A549 (cell line): Measurements from ENCODE around the gene NCOA3. TPM values are rescaled to one million over a fixed set of nuclear protein-coding genes. Genes with fewer than 3 reads are reported as not detected.

Source experiments
- ATAC-seq, 2 experiments: fragments of 200-7000 bp in 1 of 2; fragments of >200 bp in 1 of 2; cut with Nextera tagmentation in 1 of 2; cut with Tn5 transposase in 1 of 2; 3 replicates each; pipeline versions ENCODE4 v1.8.0 to v1.9.1; 2018 to 2020; ENCODE audit warnings: mild to moderate bottlenecking in 1 of 2, moderate library complexity in 1 of 2
- CTCF ChIA-PET: fragments of 300-600 bp; sonication (Branson Sonifier 250); formaldehyde crosslinking; extraction: SDS; loops from one replicate; lab custom pipeline; 2021; ENCODE audit warnings: antibody characterized with exemption, inconsistent platforms; lab: Yijun Ruan, JAX
- POLR2A ChIA-PET: fragments of 350-600 bp; formaldehyde crosslinking; extraction: SDS; loops from one replicate; lab custom pipeline; 2021; ENCODE audit warnings: antibody characterized with exemption, inconsistent platforms; lab: Yijun Ruan, JAX
- DNase-seq, 2 experiments: peaks; one replicate each; pipeline versions ENCODE4 v3.0.0 to v3.0.0-alpha.2; 2011 to 2016; ENCODE audit warnings: low read depth in 1 of 2, low spot score in 1 of 2
- FAIRE-seq: peaks from 2 replicates; lab custom pipeline; 2011; peaks lifted over from hg19 to GRCh38; lab: Jason Lieb, UNC
- H3K27ac ChIP-seq, 2 experiments: fragments of >200 bp; sonication (Bioruptor Twin); formaldehyde crosslinking; 3 replicates each; pipeline ENCODE4 v1.5.1; 2016 to 2017
- H3K4me1 ChIP-seq: fragments of >200 bp; sonication (Bioruptor Twin); formaldehyde crosslinking; 3 replicates; pipeline ENCODE4 v1.6.1; 2016
- H3K4me2 ChIP-seq: fragments of >200 bp; sonication (Bioruptor Twin); formaldehyde crosslinking; 3 replicates; pipeline ENCODE4 v1.6.1; 2016
- H3K4me3 ChIP-seq: fragments of >200 bp; sonication (Bioruptor Twin); formaldehyde crosslinking; 3 replicates; pipeline ENCODE4 v1.5.1; 2016
- H3K9me3 ChIP-seq: fragments of >200 bp; sonication (Bioruptor Twin); formaldehyde crosslinking; 3 replicates; pipeline ENCODE4 v1.6.1; 2016
- ESRRA ChIP-seq: fragments of 150-350 bp; IDR thresholded peaks from 2 replicates; pipeline ENCODE4 v1.6.1; 2014; ENCODE audit warnings: mild to moderate bottlenecking, low read length, borderline replicate concordance
- FOSB ChIP-seq: fragments of 250-450 bp; sonication (Bioruptor Pico); IDR thresholded peaks from 2 replicates; pipeline ENCODE4 v1.5.0; 2020; ENCODE audit warnings: mild to moderate bottlenecking, moderate library complexity
- HMGXB4 ChIP-seq: fragments of 250-450 bp; sonication (Bioruptor Pico); IDR thresholded peaks from 2 replicates; pipeline ENCODE4 v1.5.0; 2021; ENCODE audit warnings: mild to moderate bottlenecking, moderate library complexity, borderline replicate concordance
- HOXA7 ChIP-seq: fragments of 250-450 bp; sonication (Bioruptor Pico); IDR thresholded peaks from 2 replicates; pipeline ENCODE4 v1.5.0; 2020; ENCODE audit warnings: mild to moderate bottlenecking, moderate library complexity
- HOXB13 ChIP-seq: fragments of 250-450 bp; sonication (Bioruptor Pico); IDR thresholded peaks from 2 replicates; pipeline ENCODE4 v1.5.0; 2020; ENCODE audit warnings: low read depth, mild to moderate bottlenecking, moderate library complexity
- KDM5A ChIP-seq: fragments of 200-600 bp; sonication (generic); IDR thresholded peaks from 2 replicates; pipeline ENCODE4 v1.6.1; 2016; ENCODE audit warnings: antibody characterized with exemption, mild to moderate bottlenecking
- MAFK ChIP-seq: fragments of 450-650 bp; IDR thresholded peaks from 2 replicates; pipeline ENCODE4 v1.6.1; 2014; ENCODE audit not compliant: partially characterized antibody
- MAX ChIP-seq: IDR thresholded peaks from 2 replicates; pipeline ENCODE4 v1.6.1; 2012
- NFE2L2 ChIP-seq: fragments of 150-350 bp; conservative IDR thresholded peaks from 2 replicates; pipeline ENCODE4 v1.6.1; 2014; ENCODE audit warnings: low read length
- RAD21 ChIP-seq, 2 experiments: fragments of >200 bp in 1 of 2; sonication (Bioruptor Twin) in 1 of 2; formaldehyde crosslinking in 1 of 2; IDR thresholded peaks in 1 of 2; conservative IDR thresholded peaks in 1 of 2; 2 replicates in 1 of 2; 3 replicates in 1 of 2; pipeline ENCODE4 v1.6.1; 2012 to 2018; ENCODE audit warnings: inconsistent platforms in 1 of 2
- RNF2 ChIP-seq: fragments of 200-600 bp; sonication (generic); IDR thresholded peaks from 2 replicates; pipeline ENCODE4 v1.6.1; 2016; ENCODE audit warnings: low read depth, mild to moderate bottlenecking, antibody characterized with exemption, moderate library complexity, borderline replicate concordance
- TP53 ChIP-seq: fragments of 250-450 bp; sonication (Bioruptor Pico); IDR thresholded peaks from 2 replicates; pipeline ENCODE4 v1.5.0; 2021; ENCODE audit warnings: mild to moderate bottlenecking, moderate library complexity
- ZNF302 ChIP-seq: fragments of 250-450 bp; sonication (Bioruptor Pico); IDR thresholded peaks from 2 replicates; pipeline ENCODE4 v1.9.0; 2021; ENCODE audit warnings: inconsistent platforms, mild to moderate bottlenecking, moderate library complexity
- WGBS: methylation state at CpG from one replicate; pipeline ENCODE4 v1.1.6; 2017; ENCODE audit errors: missing lambda C conversion rate; 5-methylcytosine and 5-hydroxymethylcytosine counted together
- polyA plus RNA-seq, 4 experiments: library from polyadenylated mRNA; depleted of rRNA in 3 of 4; stranded (reverse); fragments of >200 nt; fragmentation: RNase III in 1 of 4; extraction: RNeasy Plus Mini Kit Qiagen cat#74134 plus additional on column Dnase treatment in 1 of 4; gene quantifications; 2 replicates in 3 of 4; 3 replicates in 1 of 4; pipeline ENCODE4 v1.2.3, GENCODE V29; 2011 to 2017
- TF ChIP-seq, protein P1 (sequence below): IDR thresholded peaks from 2 replicates; pipeline ENCODE4 v1.6.1; 2012
- TF ChIP-seq, protein P2 (sequence below): fragments of 250-450 bp; sonication (Bioruptor Pico); IDR thresholded peaks from 2 replicates; pipeline ENCODE4 v1.5.0; 2020; ENCODE audit warnings: low read depth, mild to moderate bottlenecking, moderate library complexity
- TF ChIP-seq, protein P3 (sequence below): fragments of >200 bp; sonication (Bioruptor Twin); formaldehyde crosslinking; IDR thresholded peaks from 2 replicates; pipeline ENCODE4 v1.6.1; 2016
- TF ChIP-seq, protein P4 (sequence below): fragments of 450-650 bp; IDR thresholded peaks from 2 replicates; pipeline ENCODE4 v1.6.1; 2014; ENCODE audit warnings: antibody characterized with exemption

Gene NCOA3
- polyA plus RNA-seq, 2 of the 4 experiments (the other 2 are of a cell fraction) = 42.9 to 136 TPM

- no peak for TF ChIP-seq HOXA7 (CRISPR knock-in tag)
- peak; percentile 71 to 83 for TF ChIP-seq RAD21 (conservative IDR thresholded peaks at IDR 0.05 in 1 of 2, IDR thresholded peaks at IDR 0.05 in 1 of 2)
- TF ChIP-seq ESRRA = no peak
- no peak for TF ChIP-seq FOSB
- no peak for TF ChIP-seq ZNF302 (CRISPR knock-in tag)
- TF ChIP-seq TP53 (CRISPR knock-in tag) = no peak
- no peak for TF ChIP-seq HMGXB4 (CRISPR knock-in tag)
- TF ChIP-seq, protein P1, sequence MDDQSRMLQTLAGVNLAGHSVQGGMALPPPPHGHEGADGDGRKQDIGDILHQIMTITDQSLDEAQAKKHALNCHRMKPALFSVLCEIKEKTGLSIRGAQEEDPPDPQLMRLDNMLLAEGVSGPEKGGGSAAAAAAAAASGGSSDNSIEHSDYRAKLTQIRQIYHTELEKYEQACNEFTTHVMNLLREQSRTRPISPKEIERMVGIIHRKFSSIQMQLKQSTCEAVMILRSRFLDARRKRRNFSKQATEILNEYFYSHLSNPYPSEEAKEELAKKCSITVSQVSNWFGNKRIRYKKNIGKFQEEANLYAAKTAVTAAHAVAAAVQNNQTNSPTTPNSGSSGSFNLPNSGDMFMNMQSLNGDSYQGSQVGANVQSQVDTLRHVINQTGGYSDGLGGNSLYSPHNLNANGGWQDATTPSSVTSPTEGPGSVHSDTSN = peak; percentile 89
- no peak for TF ChIP-seq RNF2
- no peak for TF ChIP-seq MAFK
- TF ChIP-seq NFE2L2 = no peak
- no peak for TF ChIP-seq HOXB13 (CRISPR knock-in tag)
- no peak for TF ChIP-seq KDM5A
- TF ChIP-seq, protein P2, sequence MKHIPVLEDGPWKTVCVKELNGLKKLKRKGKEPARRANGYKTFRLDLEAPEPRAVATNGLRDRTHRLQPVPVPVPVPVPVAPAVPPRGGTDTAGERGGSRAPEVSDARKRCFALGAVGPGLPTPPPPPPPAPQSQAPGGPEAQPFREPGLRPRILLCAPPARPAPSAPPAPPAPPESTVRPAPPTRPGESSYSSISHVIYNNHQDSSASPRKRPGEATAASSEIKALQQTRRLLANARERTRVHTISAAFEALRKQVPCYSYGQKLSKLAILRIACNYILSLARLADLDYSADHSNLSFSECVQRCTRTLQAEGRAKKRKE (CRISPR knock-in tag) = peak; percentile 77; the same call in 1 of the 2 replicates
These were observed 37.1 kb upstream of the NCOA3 start (continued) for GRCh38 chr20:47464380-47465101.

- TF ChIP-seq, protein P3, sequence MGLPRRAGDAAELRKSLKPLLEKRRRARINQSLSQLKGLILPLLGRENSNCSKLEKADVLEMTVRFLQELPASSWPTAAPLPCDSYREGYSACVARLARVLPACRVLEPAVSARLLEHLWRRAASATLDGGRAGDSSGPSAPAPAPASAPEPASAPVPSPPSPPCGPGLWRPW = no peak
- TF ChIP-seq, protein P4, sequence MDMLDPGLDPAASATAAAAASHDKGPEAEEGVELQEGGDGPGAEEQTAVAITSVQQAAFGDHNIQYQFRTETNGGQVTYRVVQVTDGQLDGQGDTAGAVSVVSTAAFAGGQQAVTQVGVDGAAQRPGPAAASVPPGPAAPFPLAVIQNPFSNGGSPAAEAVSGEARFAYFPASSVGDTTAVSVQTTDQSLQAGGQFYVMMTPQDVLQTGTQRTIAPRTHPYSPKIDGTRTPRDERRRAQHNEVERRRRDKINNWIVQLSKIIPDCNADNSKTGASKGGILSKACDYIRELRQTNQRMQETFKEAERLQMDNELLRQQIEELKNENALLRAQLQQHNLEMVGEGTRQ = peak; percentile 42; the same call in 1 of the 2 replicates
- no peak for TF ChIP-seq MAX
- TF ChIP-seq, all 56 proteins: peak for 1
- FAIRE-seq = no peak
- Histone ChIP-seq H3K4me3 (no peak overlapping the region), H3K27ac (peak overlapping the region; percentile 86 to 95), H3K4me1 (peaks cover 44% of the 10 kb centered on the region), H3K4me2 (peak overlapping the region; percentile 81), H3K9me3 (no peaks in the 10 kb centered on the region)
- CTCF ChIA-PET = interaction anchor here (1.4 to 2.8 kb wide), 4 partner anchors 12 to 81 kb away, joined by 5 to 19 read pairs (median 10); partner anchors contain the start of gene NCOA3
- WGBS = 92% methylated on average over 16 of the region's 16 CpGs
- no peak for DNase-seq
- ATAC-seq = no peak
- POLR2A ChIA-PET = no interaction called here
These were observed 36.2 kb upstream of the NCOA3 start for GRCh38 chr20:47465335-47466090.
